Activated CD4-positive, alpha-beta T cell treated with anti-CD3 and anti-CD28 coated beads for 4 hours (primary cell): ENCODE measurements around the gene SPTA1.

Experiments used
- DNase-seq, 2 donors: peaks; one replicate each; pipeline ENCODE4 v3.0.0-alpha.2; 2020

The SPTA1 gene

DNA sequence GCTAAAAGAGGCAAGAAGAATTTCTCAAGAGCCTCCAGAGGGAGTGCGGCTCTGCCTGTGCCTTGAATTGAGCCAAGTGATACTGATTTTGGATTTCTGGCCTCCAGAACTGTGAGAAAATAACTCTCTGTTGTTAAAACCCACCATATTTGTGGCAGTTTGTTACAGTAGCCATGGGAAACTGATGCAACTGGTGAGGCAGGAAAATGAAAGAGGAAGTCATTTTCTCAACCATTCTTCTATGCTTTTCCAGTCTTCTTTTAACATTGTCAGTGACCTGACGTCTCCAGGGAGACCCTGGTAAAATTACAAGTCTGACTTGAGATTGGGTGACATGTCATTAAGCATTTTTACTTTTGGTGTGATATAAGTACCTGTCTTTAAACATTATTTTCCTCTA is 121.9 kb downstream of the SPTA1 start:
- no peak for DNase-seq

DNA sequence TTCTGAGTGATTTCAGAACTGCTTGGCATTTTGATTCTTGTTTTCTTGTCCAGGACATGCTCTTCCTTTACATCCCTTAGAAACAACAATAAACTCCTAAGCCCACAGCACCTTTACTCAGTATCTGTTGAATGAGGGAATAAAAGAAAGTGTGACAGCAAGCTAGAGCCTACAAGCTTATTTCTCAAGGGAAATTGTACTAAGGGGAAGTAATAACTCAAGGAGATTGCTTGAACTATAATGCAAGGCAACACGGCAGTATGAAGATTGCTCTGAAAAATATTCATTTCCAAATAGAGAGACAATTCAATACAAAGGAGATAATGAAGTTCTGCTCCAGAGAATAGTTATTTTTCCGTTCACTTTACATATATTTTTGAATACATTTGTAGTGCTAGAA is 122.7 kb downstream of the SPTA1 start:
- no peak for DNase-seq
